Measurements from ENCODE around the gene PRSS2.
"Not testable (repeated sequence)": the region's sequence is repeated elsewhere in the genome, so short reads cannot be mapped to it uniquely, and the experiment has no call there.

The PRSS2 gene

GRCh38 chr7:142770661-142771352 is at the start of gene PRSS2:
Gene PRSS2, plus strand, starts transcription at chr7:142770970. Its CDS starts 13 bp downstream, at chr7:142770983.
- no peak for DNase-seq

- no peak for DNase-seq
Observed at GRCh38 chr7:142720986-142721385, 49.8 kb upstream of the PRSS2 start.

GRCh38 chr7:142722248-142722794 is 48.4 kb upstream of the PRSS2 start:
- no peak for DNase-seq

- DNase-seq = no peak
Observed at GRCh38 chr7:142733271-142733670, 37.5 kb upstream of the PRSS2 start.

- no peak for DNase-seq
Observed at GRCh38 chr7:142739923-142740492, 30.8 kb upstream of the PRSS2 start.

- DNase-seq = no peak
Observed at GRCh38 chr7:142740786-142741185, 30.0 kb upstream of the PRSS2 start.

- not testable (repeated sequence) for DNase-seq
Observed at GRCh38 chr7:142741932-142742331, 28.8 kb upstream of the PRSS2 start.

- no peak for DNase-seq
Observed at GRCh38 chr7:142745091-142745635, 25.6 kb upstream of the PRSS2 start.

- no peak for DNase-seq
Observed at GRCh38 chr7:142745745-142746144, 25.0 kb upstream of the PRSS2 start.

GRCh38 chr7:142746264-142746663 is 24.5 kb upstream of the PRSS2 start:
- DNase-seq = no peak

- not testable (repeated sequence) for DNase-seq
Observed at GRCh38 chr7:142748410-142748809, 22.4 kb upstream of the PRSS2 start.

- DNase-seq = no peak
Observed at GRCh38 chr7:142749218-142749993, 21.4 kb upstream of the PRSS2 start, which contains the start of gene PRSS1. Gene PRSS1, plus strand, starts transcription at chr7:142749472. Its CDS starts 13 bp downstream, at chr7:142749485.

- DNase-seq = no peak
Observed at GRCh38 chr7:142750321-142750938, 20.3 kb upstream of the PRSS2 start.

GRCh38 chr7:142751526-142752175 is 19.1 kb upstream of the PRSS2 start:
- not testable (repeated sequence) for DNase-seq

- DNase-seq = no peak
Observed at GRCh38 chr7:142752376-142753225, 18.2 kb upstream of the PRSS2 start.

- DNase-seq = no peak
Observed at GRCh38 chr7:142753366-142753765, 17.4 kb upstream of the PRSS2 start.

GRCh38 chr7:142753925-142754491 is 16.8 kb upstream of the PRSS2 start:
- not testable (repeated sequence) for DNase-seq

- DNase-seq = no peak
Observed at GRCh38 chr7:142754681-142755575, 15.8 kb upstream of the PRSS2 start.

- not testable (repeated sequence) for DNase-seq
Observed at GRCh38 chr7:142758312-142758711, 12.5 kb upstream of the PRSS2 start.

- no peak for DNase-seq
Observed at GRCh38 chr7:142759433-142759832, 11.3 kb upstream of the PRSS2 start.
